GM23248 (cell line): ENCODE data around the gene ATP2A2. TPM values are rescaled to one million over a fixed set of nuclear protein-coding genes. Genes with fewer than 3 reads are reported as not detected.

ENCODE experiments used
- DNase-seq: peaks from one replicate; pipeline ENCODE4 v3.0.0-alpha.2; 2015
- H2AFZ ChIP-seq: fragments of 200-600 bp; sonication (generic); 2 replicates; pipeline ENCODE4 v1.6.1; 2016; ENCODE audit warnings: antibody characterized with exemption
- H3F3A ChIP-seq: fragments of 200-600 bp; sonication (generic); 2 replicates; pipeline ENCODE4 v1.6.1; 2016; ENCODE audit warnings: mild to moderate bottlenecking, antibody characterized with exemption, mixed run types; ENCODE audit not compliant: insufficient read depth
- H3K27ac ChIP-seq: fragments of 200-600 bp; sonication (generic); 2 replicates; pipeline ENCODE4 v1.5.1; 2016; ENCODE audit warnings: mild to moderate bottlenecking
- H3K27me3 ChIP-seq: fragments of 200-600 bp; sonication (generic); replicated peaks from 2 replicates; pipeline ENCODE4 v1.6.1; 2016; ENCODE audit warnings: mild to moderate bottlenecking; ENCODE audit not compliant: insufficient read depth
- H3K36me3 ChIP-seq: fragments of 200-600 bp; sonication (generic); 2 replicates; pipeline ENCODE4 v1.6.1; 2016; ENCODE audit warnings: low read depth, mild to moderate bottlenecking
- H3K4me1 ChIP-seq: fragments of 200-600 bp; sonication (generic); 2 replicates; pipeline ENCODE4 v1.6.1; 2016; ENCODE audit warnings: mild to moderate bottlenecking; ENCODE audit not compliant: insufficient read depth
- H3K4me2 ChIP-seq: fragments of 200-600 bp; sonication (generic); one replicate; pipeline ENCODE4 v1.6.1; 2016; ENCODE audit warnings: mild to moderate bottlenecking; ENCODE audit not compliant: unreplicated experiment
- H3K4me3 ChIP-seq: fragments of 200-600 bp; sonication (generic); 2 replicates; pipeline ENCODE4 v1.5.1; 2016; ENCODE audit warnings: mild to moderate bottlenecking
- H3K79me2 ChIP-seq: fragments of 200-600 bp; sonication (generic); 2 replicates; pipeline ENCODE4 v1.6.1; 2016; ENCODE audit warnings: mild to moderate bottlenecking; ENCODE audit not compliant: insufficient read depth
- H3K9ac ChIP-seq: fragments of 200-600 bp; sonication (generic); 2 replicates; pipeline ENCODE4 v1.6.1; 2016; ENCODE audit warnings: mild to moderate bottlenecking
- H3K9me2 ChIP-seq: fragments of 200-600 bp; sonication (generic); 2 replicates; pipeline ENCODE4 v1.6.1; 2016; ENCODE audit warnings: mixed run types, mild to moderate bottlenecking, moderate library complexity; ENCODE audit not compliant: insufficient read depth
- H3K9me3 ChIP-seq: fragments of 200-600 bp; sonication (generic); one replicate; pipeline ENCODE4 v1.6.1; 2017; ENCODE audit warnings: low read depth
- H4K20me1 ChIP-seq: fragments of 200-600 bp; sonication (generic); 2 replicates; pipeline ENCODE4 v1.6.0; 2016; ENCODE audit not compliant: insufficient read depth
- EZH2 ChIP-seq: fragments of 200-600 bp; sonication (generic); IDR thresholded peaks from 2 replicates; pipeline ENCODE4 v1.6.1; 2018; ENCODE audit warnings: antibody characterized with exemption, mild to moderate bottlenecking; ENCODE audit not compliant: insufficient read depth, poor library complexity, severe bottlenecking
- EZH2phosphoT487 ChIP-seq: fragments of 200-600 bp; sonication (generic); IDR thresholded peaks from 2 replicates; pipeline ENCODE4 v1.6.1; 2018; ENCODE audit warnings: antibody characterized with exemption, moderate library complexity, mild to moderate bottlenecking, low read depth; ENCODE audit not compliant: insufficient read depth
- WGBS, 2 experiments: methylation state at CpG; one replicate each; pipeline ENCODE4 v1.1.6; 2015 to 2017; ENCODE audit warnings: low lambda C conversion rate in 2 of 2, low coverage in 1 of 2; ENCODE audit errors: missing lambda C conversion rate in 2 of 2; 5-methylcytosine and 5-hydroxymethylcytosine counted together
- in situ Hi-C: fragments of 300-500 bp; cut with MboI; formaldehyde crosslinking; loops from 2 replicates; pipeline ENCODE4 v1.15.0; 2020
- polyA plus RNA-seq: library from polyadenylated mRNA; unstranded; fragments of >200 nt; fragmentation: Nextera tagmentation; extraction: Ambion mirVana; gene quantifications from 2 replicates; pipeline ENCODE4 v1.2.1, GENCODE V29; 2016
- total RNA-seq: library from RNA; depleted of rRNA; stranded (reverse); fragments of >200 nt; shearing (Covaris generic); gene quantifications from 2 replicates; pipeline ENCODE4 v1.2.3, GENCODE V29; 2014

The ATP2A2 gene
- total and polyA plus RNA-seq, 2 experiments from 2014 or later, result 29.5 to 142 TPM

GRCh38 chr12:110340706-110341105 is 59.7 kb downstream of the ATP2A2 start:
- no peak overlapping the region for H2AFZ ChIP-seq
- H3K4me1 ChIP-seq, result peaks cover 8% of the 10 kb centered on the region; the same call in 1 of the 2 replicates
- H3K36me3 ChIP-seq, result peaks cover 89% of the 10 kb centered on the region
- TF ChIP-seq EZH2, result no peak
- no peak for TF ChIP-seq EZH2phosphoT487
- 90 to 91% methylated on average over 18 of the region's 18 CpGs for WGBS, 2 experiments
- no peaks in the 10 kb centered on the region for H3K9me2 ChIP-seq
- H3K4me2 ChIP-seq, result no peak overlapping the region
- H3F3A ChIP-seq, result peaks cover 79% of the 10 kb centered on the region
- H3K79me2 ChIP-seq, result peaks cover 95% of the 10 kb centered on the region
- no peak for DNase-seq
- H3K27ac ChIP-seq, result 0 out of 2 replicates have a peak overlapping the region, but pooled peaks have one; percentile 22
- no peaks in the 10 kb centered on the region for H3K9me3 ChIP-seq
- H4K20me1 ChIP-seq, result no peaks in the 10 kb centered on the region
- no peak overlapping the region for H3K9ac ChIP-seq
- H3K4me3 ChIP-seq, result no peak overlapping the region
- in situ Hi-C loops, result no loop called here
- H3K27me3 ChIP-seq, result no peaks in the 10 kb centered on the region

DNA sequence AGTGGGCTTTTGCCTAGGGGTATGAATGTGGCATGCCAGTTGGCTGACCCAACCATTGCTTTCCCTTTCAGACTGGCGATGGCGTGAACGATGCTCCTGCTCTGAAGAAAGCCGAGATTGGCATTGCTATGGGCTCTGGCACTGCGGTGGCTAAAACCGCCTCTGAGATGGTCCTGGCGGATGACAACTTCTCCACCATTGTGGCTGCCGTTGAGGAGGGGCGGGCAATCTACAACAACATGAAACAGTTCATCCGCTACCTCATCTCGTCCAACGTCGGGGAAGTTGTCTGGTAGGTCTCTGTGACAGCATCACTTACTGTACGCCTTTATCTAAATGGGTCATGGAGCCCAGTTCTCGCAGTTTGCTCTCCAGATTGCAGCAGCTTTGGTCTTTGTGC is 61.1 kb downstream of the ATP2A2 start:
- Histone ChIP-seq H3K4me2 (no peak overlapping the region), H4K20me1 (no peaks in the 10 kb centered on the region), H3F3A (peaks cover 81% of the 10 kb centered on the region), H3K79me2 (peaks cover 91% of the 10 kb centered on the region), H3K27ac (no peak overlapping the region), H3K9me2 (no peaks in the 10 kb centered on the region), H3K9ac (no peak overlapping the region), H3K4me1 (peaks cover 8% of the 10 kb centered on the region; the same call in 1 of the 2 replicates), H3K9me3 (no peaks in the 10 kb centered on the region), H3K4me3 (no peak overlapping the region), H3K36me3 (peaks cover 91% of the 10 kb centered on the region), H3K27me3 (no peaks in the 10 kb centered on the region), H2AFZ (no peak overlapping the region)
- DNase-seq, result no peak
- no peak for TF ChIP-seq EZH2phosphoT487
- TF ChIP-seq EZH2, result no peak
- 94 to 96% methylated on average over 15 of the region's 15 CpGs for WGBS, 2 experiments
- in situ Hi-C loops, result no loop called here

- no peak for TF ChIP-seq EZH2phosphoT487
- TF ChIP-seq EZH2, result no peak
- peaks cover 89% of the 10 kb centered on the region for H3K79me2 ChIP-seq
- no peak overlapping the region for H3K4me3 ChIP-seq
- no peaks in the 10 kb centered on the region for H3K9me2 ChIP-seq
- DNase-seq, result no peak
- no peak overlapping the region for H3K4me2 ChIP-seq
- H3K9me3 ChIP-seq, result no peaks in the 10 kb centered on the region
- H3K27me3 ChIP-seq, result no peaks in the 10 kb centered on the region
- WGBS, 2 experiments, result 77 to 79% methylated on average over 5 of the region's 5 CpGs
- H3K36me3 ChIP-seq, result peaks cover 100% of the 10 kb centered on the region
- in situ Hi-C loops, result no loop called here
- peaks cover 8% of the 10 kb centered on the region; the same call in 1 of the 2 replicates for H3K4me1 ChIP-seq
- no peak overlapping the region for H2AFZ ChIP-seq
- H4K20me1 ChIP-seq, result no peaks in the 10 kb centered on the region
- peaks cover 79% of the 10 kb centered on the region for H3F3A ChIP-seq
- no peak overlapping the region for H3K9ac ChIP-seq
- no peak overlapping the region for H3K27ac ChIP-seq
Measured at GRCh38 chr12:110343114-110343513, 62.1 kb downstream of the ATP2A2 start.

GRCh38 chr12:110343736-110344555 is 62.9 kb downstream of the ATP2A2 start:
- in situ Hi-C loops, result no loop called here
- H3K79me2 ChIP-seq, result peaks cover 81% of the 10 kb centered on the region
- 91% methylated on average over 9 of the region's 9 CpGs for WGBS, 2 experiments

More at GRCh38 chr12:110343736-110344555, 62.9 kb downstream of the ATP2A2 start:
- Histone ChIP-seq H3K4me3 (no peak overlapping the region), H3K9ac (no peak overlapping the region), H3K9me2 (no peaks in the 10 kb centered on the region), H3K9me3 (no peaks in the 10 kb centered on the region), H3K36me3 (peaks cover 99% of the 10 kb centered on the region), H3K27ac (no peak overlapping the region), H3F3A (peaks cover 76% of the 10 kb centered on the region), H3K4me1 (peaks cover 8% of the 10 kb centered on the region; the same call in 1 of the 2 replicates), H3K27me3 (no peaks in the 10 kb centered on the region), H3K4me2 (no peak overlapping the region), H4K20me1 (no peaks in the 10 kb centered on the region), H2AFZ (no peak overlapping the region)
- TF ChIP-seq EZH2, result no peak
- TF ChIP-seq EZH2phosphoT487, result no peak
- no peak for DNase-seq
